Activated CD4-positive, CD25-positive, alpha-beta regulatory T cell treated with anti-CD3 and anti-CD28 coated beads, Interleukin-2, amount 50 U/mL, for 24 hours (primary cell): ENCODE data around the gene CAND2.
"Not testable (repeated sequence)": the region's sequence is repeated elsewhere in the genome, so short reads cannot be mapped to it uniquely, and the experiment has no call there.

Source experiments
- ATAC-seq, 2 donors: fragments of 150-1000 bp; cut with Tn5 transposase; one replicate each; pipeline ENCODE4 v1.10.0; 2021; ENCODE audit warnings: mild to moderate bottlenecking in 1 of 2, moderate library complexity in 1 of 2

The CAND2 gene

DNA sequence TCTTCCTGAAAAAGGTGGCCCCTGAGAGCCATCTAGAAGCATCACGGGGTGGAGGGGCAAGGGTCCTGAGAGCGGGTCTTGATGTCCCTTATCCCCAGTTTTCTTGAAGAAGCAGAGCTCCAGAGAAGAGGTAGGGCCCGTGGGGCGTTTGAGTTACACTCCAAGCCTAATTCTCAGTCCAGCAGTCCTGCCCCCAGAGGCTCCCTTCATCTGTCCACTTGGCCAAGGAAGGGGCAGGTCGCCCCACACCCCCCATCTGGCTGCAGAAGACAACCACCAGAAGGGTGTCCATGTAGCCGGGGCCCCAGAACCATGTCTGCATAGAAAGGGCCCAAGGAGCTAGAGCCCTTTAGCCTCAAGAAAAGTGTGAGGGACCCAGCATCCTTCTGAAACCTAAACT is 70.4 kb downstream of the CAND2 start:
- ATAC-seq = no peak

DNA sequence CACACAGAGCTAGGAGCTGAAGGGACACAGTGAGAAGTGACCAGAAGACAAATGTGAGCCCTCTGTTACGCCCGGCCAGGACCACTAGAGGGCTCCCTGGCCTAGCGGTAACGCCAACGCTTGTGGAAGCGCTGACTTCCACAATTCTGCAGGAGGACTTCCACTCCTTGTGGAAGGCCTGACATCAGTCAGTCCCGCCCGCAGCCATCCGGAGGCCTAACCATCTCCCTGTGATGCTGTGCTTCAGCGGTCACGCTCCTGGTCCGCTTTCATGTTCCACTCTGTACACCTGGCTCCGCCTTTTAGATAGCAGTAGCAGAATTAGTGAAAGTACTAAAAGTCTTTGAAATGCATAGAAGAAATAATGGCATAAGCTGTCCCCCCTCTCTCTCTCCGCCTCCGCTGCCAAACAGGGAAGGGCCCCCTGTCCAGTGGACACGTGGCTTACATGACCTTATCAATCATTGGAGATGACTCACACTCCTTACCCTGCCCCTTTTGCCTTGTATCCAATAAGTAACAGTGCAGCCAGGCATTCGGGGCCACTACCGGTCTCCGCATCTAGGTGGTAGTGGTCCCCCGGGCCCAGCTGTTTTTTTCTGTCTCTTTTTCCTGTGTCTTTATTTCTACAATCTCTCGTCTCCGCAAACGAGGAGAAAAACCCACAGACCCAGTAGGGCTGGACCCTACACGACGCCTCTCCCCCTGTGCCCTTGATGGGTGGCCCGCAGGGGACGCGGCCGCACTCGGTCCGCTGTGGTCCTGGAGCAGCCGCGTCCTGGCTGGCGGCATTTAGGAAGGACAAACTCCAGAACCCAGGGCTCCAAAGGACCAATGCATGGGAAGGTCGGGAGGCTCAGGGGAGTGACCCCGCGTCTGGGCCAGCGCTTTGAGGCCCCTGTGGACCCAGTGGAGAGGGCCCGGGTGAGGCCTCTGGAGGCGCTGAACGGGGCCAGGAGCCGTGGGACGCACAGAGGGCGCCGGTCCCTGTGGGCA is 71.9 kb downstream of the CAND2 start:
- peak; percentile 71 to 73 for ATAC-seq

DNA sequence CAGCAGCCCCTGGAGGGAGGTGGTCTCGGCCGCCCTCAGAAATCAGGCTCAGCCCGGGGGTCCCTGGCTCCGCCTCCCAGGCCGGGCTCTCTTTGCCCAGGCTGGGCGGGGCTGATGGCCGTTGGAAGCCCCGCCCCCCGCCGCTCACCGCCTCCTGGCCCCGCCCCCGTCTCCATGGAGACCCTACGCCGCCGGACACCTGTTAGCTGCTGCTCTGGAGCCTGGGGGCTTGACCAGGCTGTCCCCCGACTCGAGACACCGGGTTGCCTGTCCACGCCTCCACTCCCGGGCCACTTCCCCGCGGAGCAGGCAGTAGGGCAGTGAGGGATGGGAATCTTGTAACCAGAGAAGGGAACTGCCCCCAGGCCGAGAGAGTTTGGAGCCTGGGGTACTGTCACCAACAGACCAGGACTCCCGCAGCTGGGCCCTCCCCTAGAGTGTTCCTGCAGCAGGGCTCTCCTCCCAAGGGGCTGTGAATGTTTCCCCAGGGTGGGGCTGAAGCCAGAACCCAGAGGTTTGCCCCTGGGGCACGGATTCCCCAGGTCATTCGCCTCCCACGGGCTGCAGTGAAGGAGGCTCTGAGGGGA is 72.6 kb downstream of the CAND2 start:
- peak; percentile 9 to 14 for ATAC-seq

DNA sequence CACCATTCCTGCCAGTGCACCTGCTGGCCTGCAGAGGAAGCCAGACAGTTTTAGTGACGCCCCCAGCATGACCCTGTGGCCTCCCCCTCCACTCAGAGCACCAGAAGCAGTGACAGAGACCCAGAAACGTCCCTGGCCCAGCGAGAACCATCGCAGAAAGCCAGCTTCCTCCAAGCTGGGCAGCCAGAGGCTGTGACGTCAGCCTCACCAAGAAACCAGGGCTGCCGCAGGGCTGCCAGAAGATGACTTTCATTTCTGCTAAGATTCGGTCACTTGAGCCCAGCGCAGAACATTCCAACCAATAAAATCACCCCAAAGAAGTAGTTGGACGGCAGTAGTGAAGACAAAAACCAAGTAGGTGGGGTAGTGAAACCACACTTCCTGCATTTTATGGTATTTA is 74.5 kb downstream of the CAND2 start:
- no peak for ATAC-seq

DNA sequence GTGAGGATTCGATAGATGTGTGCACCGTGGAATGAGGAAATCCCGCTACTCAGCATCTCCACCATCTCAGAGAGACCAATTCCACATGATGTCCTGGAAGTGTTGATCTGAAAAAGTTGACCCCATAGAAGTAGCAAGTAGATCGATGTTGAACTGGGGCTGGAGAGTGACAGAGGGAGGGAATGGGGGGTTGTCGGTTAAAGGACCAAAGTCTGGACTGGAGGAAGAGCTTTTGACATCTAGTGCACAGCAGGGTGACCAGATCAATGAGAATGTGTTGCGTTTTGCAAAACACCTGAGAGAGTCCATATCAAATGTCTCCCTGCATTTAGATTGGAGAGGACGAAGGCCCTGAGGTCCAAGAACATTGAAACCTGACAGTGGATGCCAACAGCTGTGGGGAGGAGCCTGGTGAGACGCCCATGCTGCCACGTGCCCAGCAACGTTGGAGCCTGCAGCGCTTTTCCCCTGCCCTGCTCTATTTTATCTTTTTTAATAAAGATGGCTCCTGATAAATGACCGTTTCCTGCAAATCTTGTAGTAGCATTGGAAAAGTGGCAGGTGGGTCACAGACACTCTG is 75.0 kb downstream of the CAND2 start:
- no peak for ATAC-seq

DNA sequence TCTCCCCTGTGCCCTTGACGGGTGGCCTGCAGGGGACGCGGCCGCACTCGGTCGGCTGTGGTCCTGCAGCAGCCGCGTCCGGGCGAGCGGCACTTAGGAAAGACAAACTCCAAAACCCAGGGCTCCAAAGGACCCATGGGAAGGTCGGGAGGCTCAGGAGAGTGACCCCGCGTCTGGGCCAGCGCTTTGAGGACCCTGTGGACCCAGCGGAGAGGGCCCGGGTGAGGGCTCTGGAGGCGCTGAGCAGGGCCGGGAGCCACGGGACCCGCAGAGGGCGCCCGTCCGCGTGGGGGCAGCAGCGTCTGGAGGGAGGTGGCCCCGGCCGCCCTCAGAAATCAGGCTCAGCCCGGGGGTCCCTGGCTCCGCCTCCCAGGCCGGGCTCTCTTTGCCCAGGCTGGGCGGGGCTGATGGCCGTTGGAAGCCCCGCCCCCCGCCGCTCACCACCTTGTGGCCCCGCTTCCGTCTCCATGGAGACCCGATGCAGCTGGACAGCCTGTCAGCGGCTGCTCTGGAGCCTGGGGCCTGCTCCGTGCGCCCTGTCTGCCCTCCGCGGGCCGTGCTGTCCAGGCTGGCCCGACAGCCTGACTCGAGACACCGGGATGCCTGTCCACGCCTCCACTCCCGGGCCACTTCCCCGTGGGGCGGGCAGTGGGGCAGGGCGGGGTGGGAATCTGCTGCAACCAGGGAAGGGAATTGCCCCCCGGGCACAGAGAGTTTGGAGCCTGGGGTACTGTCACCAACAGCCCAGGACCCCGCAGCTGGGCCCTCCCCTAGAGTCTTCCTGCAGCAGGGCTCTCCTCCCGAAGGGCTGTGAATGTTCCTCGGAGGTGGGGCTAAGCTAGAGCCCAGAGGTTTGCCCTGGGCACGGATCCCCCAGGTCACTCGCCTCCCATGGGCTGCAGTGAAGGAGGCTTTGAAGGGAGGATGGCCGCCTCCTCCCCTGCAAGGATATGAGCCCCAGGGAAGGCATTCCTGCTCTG is 79.7 kb downstream of the CAND2 start:
- peak in 1 of 2 donors; percentile 22 for ATAC-seq

DNA sequence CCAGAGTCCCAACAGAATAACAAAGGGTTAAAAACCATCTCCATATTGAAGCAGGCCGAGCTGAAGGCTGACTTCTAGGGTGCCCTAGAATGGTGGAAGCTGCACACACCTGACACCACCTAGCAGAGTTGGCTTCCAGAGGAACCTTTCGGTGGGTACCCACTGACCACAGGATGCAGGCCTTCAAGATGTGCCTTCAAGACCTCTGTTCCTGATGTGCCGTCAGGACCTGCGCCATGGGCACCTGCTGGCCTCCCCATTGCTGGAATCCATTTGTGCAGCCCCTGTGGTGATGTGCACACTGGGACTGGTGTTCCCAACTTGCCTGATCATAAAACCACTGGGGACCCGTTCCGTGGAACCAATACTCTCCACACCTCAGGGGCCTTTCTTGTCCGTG is 80.6 kb downstream of the CAND2 start:
- ATAC-seq = no peak

DNA sequence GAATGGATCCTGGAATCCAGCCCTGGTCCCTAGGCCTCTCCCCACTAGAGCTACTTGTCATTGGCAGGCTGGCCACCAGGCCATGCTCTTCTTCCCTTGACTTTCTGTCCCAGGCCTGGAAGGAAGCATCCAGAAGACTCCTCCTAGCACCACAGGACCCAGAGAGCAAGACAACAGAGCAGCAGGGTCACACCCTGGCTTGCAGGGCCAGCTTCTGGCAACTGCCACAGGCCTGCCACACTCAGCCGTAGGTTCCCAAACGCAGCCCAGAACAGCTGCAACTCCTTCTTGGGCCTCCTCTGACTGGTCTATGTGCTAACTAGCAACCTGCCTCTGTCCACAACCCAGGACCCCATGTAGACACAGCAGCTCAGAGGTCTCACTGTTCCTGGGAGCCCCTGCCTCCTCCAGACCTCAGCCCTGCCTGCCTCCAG is 81.7 kb downstream of the CAND2 start:
- no peak for ATAC-seq

DNA sequence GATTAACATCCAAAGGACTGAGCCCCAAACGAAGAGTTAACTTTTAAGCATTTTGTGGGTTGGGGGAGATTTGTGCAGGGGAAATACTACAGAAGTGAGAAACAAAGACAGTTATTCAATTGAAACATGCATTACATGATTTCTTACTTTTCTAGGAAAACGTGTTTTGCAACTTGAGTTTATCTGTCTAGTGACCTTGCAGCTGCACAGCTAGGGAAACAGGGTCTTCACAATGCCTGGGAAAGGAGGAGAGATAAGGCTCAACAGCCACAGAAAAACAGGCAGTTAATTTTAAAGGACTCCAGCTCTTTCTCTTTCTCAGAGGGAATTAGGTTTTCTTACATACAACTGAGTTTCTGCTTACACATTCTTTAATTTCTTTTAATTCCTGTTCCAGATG is 82.3 kb downstream of the CAND2 start:
- ATAC-seq = not testable (repeated sequence)

DNA sequence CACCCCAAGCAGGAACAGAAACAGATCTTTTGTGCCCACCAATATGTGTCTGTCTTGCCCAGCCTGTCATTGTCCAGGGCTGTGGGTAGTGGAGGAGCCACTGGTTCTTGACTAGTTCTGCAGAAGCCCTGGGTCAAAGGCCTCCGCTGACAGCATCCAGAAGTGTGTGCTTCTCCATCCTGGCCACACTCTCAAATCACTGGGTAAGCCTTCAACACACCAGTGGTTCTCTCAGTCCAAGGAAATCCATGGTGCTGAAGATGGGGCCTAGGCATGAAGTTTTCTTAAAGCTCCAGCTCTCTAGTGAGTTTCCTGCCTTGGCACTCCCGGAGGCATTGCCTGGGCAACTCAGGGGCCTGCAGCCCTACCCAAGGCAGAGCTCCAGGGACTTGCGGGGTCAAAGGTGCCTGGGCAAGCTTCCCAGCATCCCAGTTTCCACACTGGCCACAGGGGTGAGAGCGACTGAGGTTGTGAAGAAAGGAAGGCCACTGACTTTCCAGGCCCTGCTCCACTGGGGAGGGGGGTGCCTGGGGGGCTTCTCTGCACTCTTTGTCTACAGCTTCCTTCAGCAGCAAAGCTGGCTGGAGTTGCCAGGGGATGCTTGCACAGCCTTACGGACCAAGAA is 82.8 kb downstream of the CAND2 start:
- ATAC-seq = no peak

DNA sequence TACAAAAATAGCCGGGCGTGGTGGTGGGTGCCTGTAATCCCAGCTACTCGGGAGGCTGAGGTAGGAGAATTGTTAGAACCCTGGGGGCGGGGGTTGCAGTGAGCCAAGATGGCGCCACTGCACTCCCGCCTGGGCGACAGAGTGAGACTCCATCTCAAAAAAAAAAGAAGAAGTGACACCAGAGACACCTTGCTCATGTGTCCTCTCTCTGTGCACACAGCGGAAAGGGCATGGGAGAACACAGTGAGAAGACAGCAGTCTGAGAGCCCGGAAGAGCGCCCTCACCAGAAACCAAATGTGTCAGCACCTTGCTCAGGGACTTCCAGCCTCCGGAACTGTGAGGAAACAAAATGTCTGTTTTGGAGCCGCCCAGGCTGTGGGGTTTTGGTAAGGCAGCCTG is 85.4 kb downstream of the CAND2 start:
- ATAC-seq = not testable (repeated sequence)

DNA sequence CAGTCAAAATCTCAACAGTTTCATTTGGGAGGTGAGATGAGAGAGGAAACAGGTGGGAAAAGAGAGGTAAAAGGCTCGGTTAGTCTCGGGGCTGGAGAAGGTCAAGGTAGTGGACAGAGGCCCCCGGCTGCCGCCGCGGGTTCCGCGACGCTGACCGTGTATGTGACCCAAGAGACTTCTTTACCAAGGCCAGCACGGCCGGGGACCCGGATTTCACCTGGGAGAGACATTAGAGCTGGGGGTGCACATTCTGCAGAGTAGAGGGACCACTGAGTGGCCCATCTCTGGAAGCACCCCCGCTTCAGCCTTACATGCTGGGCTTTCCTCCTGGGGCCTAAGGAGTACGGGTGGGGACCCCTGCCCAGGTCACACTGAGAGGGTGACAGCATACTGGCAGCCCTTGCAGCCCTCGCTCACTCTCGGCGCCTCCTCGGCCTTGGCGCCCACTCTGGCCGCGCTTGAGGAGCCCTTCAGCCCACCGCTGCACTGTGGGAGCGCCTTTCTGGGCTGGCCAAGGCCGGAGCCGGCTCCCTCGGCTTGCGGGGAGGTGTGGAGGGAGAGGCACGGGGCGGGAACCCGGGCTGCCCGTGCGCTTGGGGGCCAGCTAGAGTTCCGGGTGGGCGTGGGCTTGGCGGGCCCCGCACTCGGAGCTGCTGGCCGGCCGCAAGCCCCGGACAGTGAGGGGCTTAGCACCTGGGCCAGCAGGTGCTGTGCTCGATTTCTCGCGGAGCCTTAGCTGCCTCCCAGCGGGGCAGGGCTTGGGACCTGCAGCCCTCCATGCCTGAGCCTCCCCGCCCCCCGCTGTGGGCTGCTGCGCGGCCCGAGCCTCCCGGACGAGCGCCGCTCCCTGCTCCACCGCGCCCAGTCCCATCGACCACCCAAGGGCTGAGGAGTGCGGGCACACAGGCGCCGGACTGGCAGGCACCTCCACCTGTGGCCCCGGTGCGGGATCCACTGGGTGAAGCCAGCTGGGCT is 86.1 kb downstream of the CAND2 start:
- ATAC-seq = no peak

DNA sequence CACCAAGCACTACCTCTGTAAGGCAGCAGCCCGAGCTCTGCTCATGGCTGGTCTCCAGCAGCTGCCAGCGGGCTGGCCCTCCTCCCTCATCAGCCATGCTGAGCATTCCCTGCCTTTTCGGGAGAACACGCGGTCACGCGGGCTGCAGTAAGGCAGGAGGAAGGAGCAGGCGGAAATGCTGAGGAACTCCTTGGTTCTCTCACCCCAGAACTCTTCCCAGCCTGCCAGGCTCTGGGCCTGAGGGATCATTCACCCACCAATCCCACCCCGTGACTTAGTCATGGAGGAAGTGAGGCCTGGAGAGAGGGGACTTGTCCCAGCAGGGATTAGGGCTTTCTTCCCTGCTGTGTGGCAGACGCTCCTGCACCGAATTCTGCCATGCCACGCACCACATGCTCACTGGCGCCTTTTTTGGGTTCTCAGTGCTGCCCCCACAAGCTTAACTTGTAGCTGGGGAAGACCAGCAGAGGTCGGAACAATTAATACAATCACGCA is 87.8 kb downstream of the CAND2 start:
- no peak for ATAC-seq
